HepG2 (cell line): ENCODE data around the gene CAGE1. TPM values are rescaled to one million over a fixed set of nuclear protein-coding genes. Genes with fewer than 3 reads are reported as not detected.

Experiments
- ARHGAP35 ChIP-seq: sonication (generic); formaldehyde crosslinking; IDR thresholded peaks from 2 replicates; pipeline ENCODE4 v1.9.0; 2022; ENCODE audit warnings: mild to moderate bottlenecking, inconsistent platforms, moderate library complexity, missing genetic modification reagents, borderline replicate concordance
- GTF3A ChIP-seq: sonication (generic); formaldehyde crosslinking; conservative IDR thresholded peaks from 2 replicates; pipeline ENCODE4 v1.4.0; 2020; ENCODE audit warnings: mild to moderate bottlenecking, missing genetic modification reagents
- JUN ChIP-seq: sonication (generic); formaldehyde crosslinking; IDR thresholded peaks from 2 replicates; pipeline ENCODE4 v1.4.0; 2020; ENCODE audit warnings: mild to moderate bottlenecking, missing genetic modification reagents
- PBX3 ChIP-seq: sonication (generic); formaldehyde crosslinking; IDR thresholded peaks from 2 replicates; pipeline ENCODE4 v1.8.1; 2023; ENCODE audit warnings: missing genetic modification reagents, inconsistent platforms, borderline replicate concordance
- RBM39 ChIP-seq: fragments of 200-400 bp; formaldehyde crosslinking; IDR thresholded peaks from one replicate; pipeline ENCODE4 v1.6.1; 2018; ENCODE audit warnings: antibody characterized with exemption, mild to moderate bottlenecking, low read depth, low read length; ENCODE audit not compliant: poor library complexity, severe bottlenecking
- ZFAT ChIP-seq: sonication (generic); formaldehyde crosslinking; conservative IDR thresholded peaks from 2 replicates; pipeline ENCODE4 v1.8.1; 2023; ENCODE audit warnings: missing genetic modification reagents, inconsistent platforms
- ZFP62 ChIP-seq: sonication (generic); formaldehyde crosslinking; IDR thresholded peaks from 2 replicates; pipeline ENCODE4 v1.4.0; 2020; ENCODE audit warnings: missing genetic modification reagents
- ZFY ChIP-seq: sonication (generic); formaldehyde crosslinking; IDR thresholded peaks from 2 replicates; pipeline ENCODE4 v1.4.0; 2020; ENCODE audit warnings: missing genetic modification reagents
- ZNF496 ChIP-seq: sonication (generic); formaldehyde crosslinking; IDR thresholded peaks from 2 replicates; pipeline ENCODE4 v1.8.1; 2023; ENCODE audit warnings: mild to moderate bottlenecking, moderate library complexity, missing genetic modification reagents; ENCODE audit not compliant: insufficient replicate concordance
- polyA plus RNA-seq, 8 experiments: library from polyadenylated mRNA; depleted of rRNA in 3 of 8; stranded (reverse) in 7 of 8; unstranded in 1 of 8; fragments of >200 nt; fragmentation: Illumina TruSeq in 4 of 8; extraction: Trizol in 4 of 8; gene quantifications; 2 replicates each; pipeline versions ENCODE4 v1.2.1 to v1.2.3, GENCODE V29; 2011 to 2016; ENCODE audit warnings: low read depth in 4 of 8, missing spikeins in 1 of 8, mixed read lengths in 1 of 8; ENCODE audit not compliant: insufficient read depth in 1 of 8
- total RNA-seq, 5 experiments: library from RNA; depleted of rRNA; stranded (reverse); fragments of >200 nt; fragmentation: Illumina TruSeq; extraction: Trizol; gene quantifications; 2 replicates each; pipeline ENCODE4 v1.2.3, GENCODE V29; 2016; ENCODE audit warnings: low read depth in 1 of 5
- TF ChIP-seq, protein P1 (sequence below): sonication (generic); formaldehyde crosslinking; IDR thresholded peaks from 2 replicates; pipeline ENCODE4 v1.4.0; 2020; ENCODE audit warnings: mild to moderate bottlenecking, missing genetic modification reagents, borderline replicate concordance
- TF ChIP-seq, protein P2 (sequence below): sonication (generic); formaldehyde crosslinking; IDR thresholded peaks from 2 replicates; pipeline ENCODE4 v1.5.1; 2020; ENCODE audit warnings: missing genetic modification reagents, mild to moderate bottlenecking, borderline replicate concordance
- TF ChIP-seq, protein P3 (sequence below), 2 experiments: sonication (generic) in 1 of 2; formaldehyde crosslinking in 1 of 2; IDR thresholded peaks; 2 replicates each; pipeline versions ENCODE4 v1.4.0 to v1.6.1; 2018 to 2020; ENCODE audit warnings: missing genetic modification reagents in 2 of 2, borderline replicate concordance in 1 of 2, low read depth in 1 of 2, mild to moderate bottlenecking in 1 of 2, missing biosample characterization in 1 of 2
- TF ChIP-seq, protein P4 (sequence below): sonication (generic); formaldehyde crosslinking; conservative IDR thresholded peaks from 2 replicates; pipeline ENCODE4 v1.4.0; 2020; ENCODE audit warnings: missing genetic modification reagents

The CAGE1 gene
- total and polyA plus RNA-seq, 2 of the 13 experiments (the other 11 are each of a cell fraction or from before 2014, with no cell fraction given): 0.03 to 0.15 TPM

GRCh38 chr6:7426447-7427169 is 37.1 kb upstream of the CAGE1 start (continued):
- TF ChIP-seq, protein P1, sequence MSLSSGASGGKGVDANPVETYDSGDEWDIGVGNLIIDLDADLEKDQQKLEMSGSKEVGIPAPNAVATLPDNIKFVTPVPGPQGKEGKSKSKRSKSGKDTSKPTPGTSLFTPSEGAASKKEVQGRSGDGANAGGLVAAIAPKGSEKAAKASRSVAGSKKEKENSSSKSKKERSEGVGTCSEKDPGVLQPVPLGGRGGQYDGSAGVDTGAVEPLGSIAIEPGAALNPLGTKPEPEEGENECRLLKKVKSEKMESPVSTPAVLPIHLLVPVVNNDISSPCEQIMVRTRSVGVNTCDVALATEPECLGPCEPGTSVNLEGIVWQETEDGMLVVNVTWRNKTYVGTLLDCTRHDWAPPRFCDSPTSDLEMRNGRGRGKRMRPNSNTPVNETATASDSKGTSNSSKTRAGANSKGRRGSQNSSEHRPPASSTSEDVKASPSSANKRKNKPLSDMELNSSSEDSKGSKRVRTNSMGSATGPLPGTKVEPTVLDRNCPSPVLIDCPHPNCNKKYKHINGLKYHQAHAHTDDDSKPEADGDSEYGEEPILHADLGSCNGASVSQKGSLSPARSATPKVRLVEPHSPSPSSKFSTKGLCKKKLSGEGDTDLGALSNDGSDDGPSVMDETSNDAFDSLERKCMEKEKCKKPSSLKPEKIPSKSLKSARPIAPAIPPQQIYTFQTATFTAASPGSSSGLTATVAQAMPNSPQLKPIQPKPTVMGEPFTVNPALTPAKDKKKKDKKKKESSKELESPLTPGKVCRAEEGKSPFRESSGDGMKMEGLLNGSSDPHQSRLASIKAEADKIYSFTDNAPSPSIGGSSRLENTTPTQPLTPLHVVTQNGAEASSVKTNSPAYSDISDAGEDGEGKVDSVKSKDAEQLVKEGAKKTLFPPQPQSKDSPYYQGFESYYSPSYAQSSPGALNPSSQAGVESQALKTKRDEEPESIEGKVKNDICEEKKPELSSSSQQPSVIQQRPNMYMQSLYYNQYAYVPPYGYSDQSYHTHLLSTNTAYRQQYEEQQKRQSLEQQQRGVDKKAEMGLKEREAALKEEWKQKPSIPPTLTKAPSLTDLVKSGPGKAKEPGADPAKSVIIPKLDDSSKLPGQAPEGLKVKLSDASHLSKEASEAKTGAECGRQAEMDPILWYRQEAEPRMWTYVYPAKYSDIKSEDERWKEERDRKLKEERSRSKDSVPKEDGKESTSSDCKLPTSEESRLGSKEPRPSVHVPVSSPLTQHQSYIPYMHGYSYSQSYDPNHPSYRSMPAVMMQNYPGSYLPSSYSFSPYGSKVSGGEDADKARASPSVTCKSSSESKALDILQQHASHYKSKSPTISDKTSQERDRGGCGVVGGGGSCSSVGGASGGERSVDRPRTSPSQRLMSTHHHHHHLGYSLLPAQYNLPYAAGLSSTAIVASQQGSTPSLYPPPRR (CRISPR knock-in tag): no peak; the same call in 1 of the 2 replicates
- TF ChIP-seq PBX3 (no peak), JUN (no peak), GTF3A (no peak), ZFP62 (no peak), ZFY (CRISPR knock-in tag) (peak; percentile 33; the same call in 1 of the 2 replicates), ZNF496 (CRISPR knock-in tag) (no peak), RBM39 (no peak), ZFAT (no peak), ARHGAP35 (CRISPR knock-in tag) (no peak)
- TF ChIP-seq, protein P2, sequence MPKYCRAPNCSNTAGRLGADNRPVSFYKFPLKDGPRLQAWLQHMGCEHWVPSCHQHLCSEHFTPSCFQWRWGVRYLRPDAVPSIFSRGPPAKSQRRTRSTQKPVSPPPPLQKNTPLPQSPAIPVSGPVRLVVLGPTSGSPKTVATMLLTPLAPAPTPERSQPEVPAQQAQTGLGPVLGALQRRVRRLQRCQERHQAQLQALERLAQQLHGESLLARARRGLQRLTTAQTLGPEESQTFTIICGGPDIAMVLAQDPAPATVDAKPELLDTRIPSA: no peak
- TF ChIP-seq, protein P3, sequence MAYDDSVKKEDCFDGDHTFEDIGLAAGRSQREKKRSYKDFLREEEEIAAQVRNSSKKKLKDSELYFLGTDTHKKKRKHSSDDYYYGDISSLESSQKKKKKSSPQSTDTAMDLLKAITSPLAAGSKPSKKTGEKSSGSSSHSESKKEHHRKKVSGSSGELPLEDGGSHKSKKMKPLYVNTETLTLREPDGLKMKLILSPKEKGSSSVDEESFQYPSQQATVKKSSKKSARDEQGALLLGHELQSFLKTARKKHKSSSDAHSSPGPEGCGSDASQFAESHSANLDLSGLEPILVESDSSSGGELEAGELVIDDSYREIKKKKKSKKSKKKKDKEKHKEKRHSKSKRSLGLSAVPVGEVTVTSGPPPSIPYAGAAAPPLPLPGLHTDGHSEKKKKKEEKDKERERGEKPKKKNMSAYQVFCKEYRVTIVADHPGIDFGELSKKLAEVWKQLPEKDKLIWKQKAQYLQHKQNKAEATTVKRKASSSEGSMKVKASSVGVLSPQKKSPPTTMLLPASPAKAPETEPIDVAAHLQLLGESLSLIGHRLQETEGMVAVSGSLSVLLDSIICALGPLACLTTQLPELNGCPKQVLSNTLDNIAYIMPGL (CRISPR knock-in tag; IDR thresholded peaks at IDR 0.05; ENCODE audit: borderline replicate concordance in 1 of 2, low read depth in 1 of 2): peak; percentile 19 to 58; a peak in 1 of 4 replicates
- TF ChIP-seq, protein P4, sequence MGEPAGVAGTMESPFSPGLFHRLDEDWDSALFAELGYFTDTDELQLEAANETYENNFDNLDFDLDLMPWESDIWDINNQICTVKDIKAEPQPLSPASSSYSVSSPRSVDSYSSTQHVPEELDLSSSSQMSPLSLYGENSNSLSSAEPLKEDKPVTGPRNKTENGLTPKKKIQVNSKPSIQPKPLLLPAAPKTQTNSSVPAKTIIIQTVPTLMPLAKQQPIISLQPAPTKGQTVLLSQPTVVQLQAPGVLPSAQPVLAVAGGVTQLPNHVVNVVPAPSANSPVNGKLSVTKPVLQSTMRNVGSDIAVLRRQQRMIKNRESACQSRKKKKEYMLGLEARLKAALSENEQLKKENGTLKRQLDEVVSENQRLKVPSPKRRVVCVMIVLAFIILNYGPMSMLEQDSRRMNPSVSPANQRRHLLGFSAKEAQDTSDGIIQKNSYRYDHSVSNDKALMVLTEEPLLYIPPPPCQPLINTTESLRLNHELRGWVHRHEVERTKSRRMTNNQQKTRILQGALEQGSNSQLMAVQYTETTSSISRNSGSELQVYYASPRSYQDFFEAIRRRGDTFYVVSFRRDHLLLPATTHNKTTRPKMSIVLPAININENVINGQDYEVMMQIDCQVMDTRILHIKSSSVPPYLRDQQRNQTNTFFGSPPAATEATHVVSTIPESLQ (CRISPR knock-in tag): no peak
